Tibial artery (tissue), 4 donors: ENCODE data around the gene ZBED6.
A peak's percentile ranks its signal among the peaks of the same experiment; 100 is the strongest.
"Not testable (repeated sequence)": the region's sequence is repeated elsewhere in the genome, so short reads cannot be mapped to it uniquely, and the experiment has no call there.

Experiments
- DNase-seq, 2 donors: peaks; one replicate each; pipeline ENCODE4 v3.0.0-alpha.2; 2019
- H3K27ac ChIP-seq, 2 donors: fragments of 200-600 bp; sonication (generic) in 1 of 2; 1 replicate in 1 of 2; 2 replicates in 1 of 2; pipeline ENCODE4 v1.5.1; 2018 to 2019; ENCODE audit warnings: mild to moderate bottlenecking in 1 of 2
- H3K27me3 ChIP-seq, 2 donors: fragments of 200-600 bp; sonication (generic) in 1 of 2; one replicate each; pipeline versions ENCODE4 v1.5.1 to v1.6.0; 2016 to 2019
- H3K36me3 ChIP-seq, 3 donors: fragments of 200-600 bp; sonication (generic) in 2 of 3; one replicate each; pipeline ENCODE4 v1.5.1; 2016 to 2019; ENCODE audit warnings: mild to moderate bottlenecking in 2 of 3
- H3K4me1 ChIP-seq, 4 donors: fragments of 200-600 bp; sonication (generic) in 2 of 4; 1 replicate in 3 of 4; 2 replicates in 1 of 4; pipeline ENCODE4 v1.5.1; 2016 to 2019
- H3K4me3 ChIP-seq, 2 donors: fragments of 200-600 bp; sonication (generic) in 1 of 2; 1 replicate in 1 of 2; 2 replicates in 1 of 2; pipeline ENCODE4 v1.5.1; 2018 to 2019; ENCODE audit warnings: mild to moderate bottlenecking in 2 of 2
- H3K9me3 ChIP-seq, 3 donors: fragments of 200-600 bp; sonication (generic) in 1 of 3; one replicate each; pipeline ENCODE4 v1.5.1; 2016 to 2019
- CTCF ChIP-seq, 2 experiments: fragments of 200-600 bp in 1 of 2; fragments of 450-650 bp in 1 of 2; IDR thresholded peaks; one replicate each; pipeline ENCODE4 v1.5.1; 2017 to 2019; ENCODE audit warnings: antibody characterized with exemption in 2 of 2, mild to moderate bottlenecking in 1 of 2, moderate library complexity in 1 of 2
- intact Hi-C: fragments of 100-400 bp; cut with DNase I; formaldehyde crosslinking; loops from one replicate; pipeline ENCODE4 v1.15.0; 2023; ENCODE audit warnings: low total_unique reads

Gene ZBED6

GRCh38 chr1:203778146-203778545 lies 17.3 kb upstream of the ZBED6 start:
- Histone ChIP-seq H3K36me3 (no peaks in the 10 kb centered on the region), H3K4me1 (no peaks in the 10 kb centered on the region), H3K4me3 (no peak overlapping the region), H3K27me3 (no peaks in the 10 kb centered on the region), H3K27ac (no peak overlapping the region), H3K9me3 (no peaks in the 10 kb centered on the region)
- peak in 1 of 2 donors; percentile 1 for DNase-seq
- intact Hi-C loops: no loop called here
- no peak for TF ChIP-seq CTCF (IDR thresholded peaks at IDR 0.05)

- intact Hi-C loops: no loop called here
- H3K9me3 ChIP-seq: no peaks in the 10 kb centered on the region
- no peak overlapping the region for H3K4me3 ChIP-seq
- no peaks in the 10 kb centered on the region for H3K4me1 ChIP-seq
- no peak for DNase-seq
- no peaks in the 10 kb centered on the region for H3K27me3 ChIP-seq
- TF ChIP-seq CTCF (IDR thresholded peaks at IDR 0.05): no peak
- no peak overlapping the region for H3K27ac ChIP-seq
- no peaks in the 10 kb centered on the region for H3K36me3 ChIP-seq
Measured at GRCh38 chr1:203778789-203779188, 16.6 kb upstream of the ZBED6 start.

GRCh38 chr1:203781962-203782361 lies 13.5 kb upstream of the ZBED6 start:
- no peak for TF ChIP-seq CTCF (IDR thresholded peaks at IDR 0.05)
- Histone ChIP-seq H3K9me3 (no peaks in the 10 kb centered on the region), H3K36me3 (no peaks in the 10 kb centered on the region), H3K4me1 (no peaks in the 10 kb centered on the region), H3K4me3 (no peak overlapping the region), H3K27ac (no peak overlapping the region), H3K27me3 (no peaks in the 10 kb centered on the region)
- DNase-seq: peak in 1 of 2 donors; percentile 16
- intact Hi-C loops: no loop called here

GRCh38 chr1:203789966-203790365 lies 5.5 kb upstream of the ZBED6 start:
- TF ChIP-seq CTCF (IDR thresholded peaks at IDR 0.05): no peak
- intact Hi-C loops: no loop called here

GRCh38 chr1:203791498-203791897 lies 3.9 kb upstream of the ZBED6 start:
- no peaks in the 10 kb centered on the region for H3K27me3 ChIP-seq
- no peak for DNase-seq
- no peak overlapping the region for H3K27ac ChIP-seq
- no peaks in the 10 kb centered on the region for H3K9me3 ChIP-seq
- no peak overlapping the region for H3K4me3 ChIP-seq
- peaks cover 0 to 6% (median 0%) of the 10 kb centered on the region in 4 donors for H3K4me1 ChIP-seq
- TF ChIP-seq CTCF (IDR thresholded peaks at IDR 0.05): no peak
- intact Hi-C loops: no loop called here
- H3K36me3 ChIP-seq: no peaks in the 10 kb centered on the region

More at GRCh38 chr1:203789966-203790365, 5.5 kb upstream of the ZBED6 start:
- Histone ChIP-seq H3K4me1 (peaks cover 0 to 3% (median 0%) of the 10 kb centered on the region in 4 donors), H3K4me3 (no peak overlapping the region), H3K36me3 (no peaks in the 10 kb centered on the region), H3K9me3 (no peaks in the 10 kb centered on the region), H3K27ac (no peak overlapping the region), H3K27me3 (no peaks in the 10 kb centered on the region)
- peak in 1 of 2 donors; percentile 24 for DNase-seq

GRCh38 chr1:203792486-203792885 lies 2.9 kb upstream of the ZBED6 start:
- Histone ChIP-seq H3K9me3 (no peaks in the 10 kb centered on the region), H3K4me3 (no peak overlapping the region), H3K27me3 (no peaks in the 10 kb centered on the region), H3K4me1 (peaks cover 0 to 16% (median 8%) of the 10 kb centered on the region in 4 donors), H3K27ac (no peak overlapping the region), H3K36me3 (no peaks in the 10 kb centered on the region)
- TF ChIP-seq CTCF (IDR thresholded peaks at IDR 0.05): no peak
- intact Hi-C loops: no loop called here
- DNase-seq: peak in 1 of 2 donors; percentile 7

GRCh38 chr1:203793561-203793960 lies 1.9 kb upstream of the ZBED6 start:
- H3K27ac ChIP-seq, H3K9me3 ChIP-seq, H3K4me3 ChIP-seq, H3K27me3 ChIP-seq, H3K36me3 ChIP-seq, intact Hi-C loops: not testable (repeated sequence)
- DNase-seq: peak in 1 of 2 donors; percentile 51
- peaks cover 0 to 27% (median 15%) of the 10 kb centered on the region in 4 donors for H3K4me1 ChIP-seq
